Transverse colon (tissue), 4 donors: ENCODE results near the gene MEF2D. TPM values are rescaled to one million over a fixed set of nuclear protein-coding genes. Genes with fewer than 3 reads are reported as not detected.

Source experiments
- DNase-seq: peaks from one replicate; pipeline ENCODE4 v3.0.0-alpha.2; 2019
- H3K27ac ChIP-seq, 4 donors: fragments of 200-600 bp; sonication (generic); 2 replicates each; pipeline ENCODE4 v1.5.1; 2016 to 2018; ENCODE audit warnings: inconsistent platforms in 4 of 4
- H3K27me3 ChIP-seq: fragments of 200-600 bp; sonication (generic); 2 replicates; pipeline ENCODE4 v1.5.1; 2017; ENCODE audit warnings: inconsistent platforms
- H3K36me3 ChIP-seq, 4 donors: fragments of 200-600 bp; sonication (generic); 2 replicates each; pipeline ENCODE4 v1.5.1; 2017 to 2019; ENCODE audit warnings: inconsistent platforms in 4 of 4
- H3K4me1 ChIP-seq, 4 donors: fragments of 200-600 bp; sonication (generic); 2 replicates each; pipeline ENCODE4 v1.5.1; 2017 to 2020; ENCODE audit warnings: inconsistent platforms in 4 of 4
- H3K4me3 ChIP-seq, 4 donors: fragments of 200-600 bp; sonication (generic); 1 replicate in 1 of 4; 2 replicates in 3 of 4; pipeline versions ENCODE4 v1.5.1 to v1.6.1; 2017 to 2019; ENCODE audit warnings: inconsistent platforms in 4 of 4
- H3K9me3 ChIP-seq, 2 donors: fragments of 200-600 bp; sonication (generic); 2 replicates each; pipeline ENCODE4 v1.5.1; 2017 to 2019; ENCODE audit warnings: inconsistent platforms in 2 of 2
- EP300 ChIP-seq: sonication (generic); formaldehyde crosslinking; IDR thresholded peaks from one replicate; pipeline ENCODE4 v1.6.1; 2017; ENCODE audit warnings: antibody characterized with exemption, low read depth
- POLR2A ChIP-seq: fragments of 450-650 bp; IDR thresholded peaks from one replicate; pipeline ENCODE4 v1.6.1; 2016; ENCODE audit warnings: antibody characterized with exemption, mild to moderate bottlenecking, moderate library complexity
- POLR2AphosphoS5 ChIP-seq, 3 donors: sonication (generic); formaldehyde crosslinking; IDR thresholded peaks; one replicate each; pipeline ENCODE4 v1.6.1; 2016; ENCODE audit warnings: antibody characterized with exemption in 3 of 3
- WGBS, 2 donors: methylation state at CpG; one replicate each; pipeline ENCODE4 v1.1.5; 2018; ENCODE audit warnings: low coverage in 1 of 2; 5-methylcytosine and 5-hydroxymethylcytosine counted together
- in situ Hi-C, 4 donors: fragments of 200-750 bp; cut with MboI; loops; one replicate each; pipeline versions ENCODE4 v1.15.0 to v1.15.1; 2017; ENCODE audit warnings: low sequenced_read_pairs in 3 of 4, low pct_ligation_motif_present in 1 of 4, low pct_unique_long_range_greater_than_20kb in 1 of 4
- intact Hi-C: fragments of 100-400 bp; cut with DNase I; formaldehyde crosslinking; loops from one replicate; pipeline ENCODE4 v1.15.1; 2023; ENCODE audit warnings: low total_unique reads
- total RNA-seq, 4 donors: library from RNA; depleted of rRNA; stranded (reverse); fragments of >200 nt; gene quantifications; one replicate each; pipeline ENCODE4 v1.1.0, GENCODE V29; 2016
- TF ChIP-seq, protein P1 (sequence below), 5 experiments: fragments of 200-600 bp in 3 of 5; fragments of 450-650 bp in 2 of 5; sonication (generic) in 3 of 5; IDR thresholded peaks; 1 replicate in 2 of 5; 2 replicates in 3 of 5; pipeline ENCODE4 v1.5.1; 2016 to 2017; ENCODE audit warnings: antibody characterized with exemption in 5 of 5, inconsistent platforms in 3 of 5, mild to moderate bottlenecking in 2 of 5, moderate library complexity in 1 of 5

The MEF2D gene
- total RNA-seq, 4 donors from 2014 or later = 26.1 to 200 (median 85.7) TPM

DNA sequence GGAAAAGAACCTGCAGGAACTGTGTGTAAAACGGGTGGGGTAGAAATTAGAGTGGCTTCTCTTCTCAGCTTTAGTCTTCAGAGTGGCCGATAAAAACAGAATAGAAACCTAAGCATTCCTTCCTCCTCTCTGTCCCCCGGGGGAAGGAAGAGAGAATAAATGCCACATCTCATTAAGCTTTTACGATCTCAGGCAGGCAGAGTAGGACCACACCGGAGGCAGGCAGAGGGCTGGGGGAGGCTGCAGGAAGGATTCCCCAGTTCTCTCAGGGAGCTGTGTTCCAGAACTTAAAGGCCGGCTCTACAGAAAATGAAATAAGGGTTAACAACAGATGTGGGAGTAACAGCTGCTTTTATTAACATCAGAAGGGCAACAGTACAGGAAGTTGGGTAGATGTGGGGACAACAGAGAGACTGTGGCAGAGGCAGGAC is 24.5 kb upstream of the MEF2D start:
- no peak for DNase-seq
- H3K36me3 ChIP-seq = no peaks in the 10 kb centered on the region
- peaks cover 0 to 17% (median 4%) of the 10 kb centered on the region in 4 donors for H3K4me1 ChIP-seq
- H3K27ac ChIP-seq = peak overlapping the region; percentile 6 to 47 (median 10)
- in situ Hi-C loops (no loop called here), intact Hi-C loops (no loop called here)
- WGBS, 2 donors = 29 to 31% methylated on average over 6 of the region's 6 CpGs
- TF ChIP-seq, protein P1, sequence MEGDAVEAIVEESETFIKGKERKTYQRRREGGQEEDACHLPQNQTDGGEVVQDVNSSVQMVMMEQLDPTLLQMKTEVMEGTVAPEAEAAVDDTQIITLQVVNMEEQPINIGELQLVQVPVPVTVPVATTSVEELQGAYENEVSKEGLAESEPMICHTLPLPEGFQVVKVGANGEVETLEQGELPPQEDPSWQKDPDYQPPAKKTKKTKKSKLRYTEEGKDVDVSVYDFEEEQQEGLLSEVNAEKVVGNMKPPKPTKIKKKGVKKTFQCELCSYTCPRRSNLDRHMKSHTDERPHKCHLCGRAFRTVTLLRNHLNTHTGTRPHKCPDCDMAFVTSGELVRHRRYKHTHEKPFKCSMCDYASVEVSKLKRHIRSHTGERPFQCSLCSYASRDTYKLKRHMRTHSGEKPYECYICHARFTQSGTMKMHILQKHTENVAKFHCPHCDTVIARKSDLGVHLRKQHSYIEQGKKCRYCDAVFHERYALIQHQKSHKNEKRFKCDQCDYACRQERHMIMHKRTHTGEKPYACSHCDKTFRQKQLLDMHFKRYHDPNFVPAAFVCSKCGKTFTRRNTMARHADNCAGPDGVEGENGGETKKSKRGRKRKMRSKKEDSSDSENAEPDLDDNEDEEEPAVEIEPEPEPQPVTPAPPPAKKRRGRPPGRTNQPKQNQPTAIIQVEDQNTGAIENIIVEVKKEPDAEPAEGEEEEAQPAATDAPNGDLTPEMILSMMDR (IDR thresholded peaks at IDR 0.05) = no peak
- no peak for TF ChIP-seq POLR2AphosphoS5 (IDR thresholded peaks at IDR 0.05)
- TF ChIP-seq POLR2A = no peak
- peak overlapping the region in 1 of 4 donors; percentile 11 for H3K4me3 ChIP-seq
- no peaks in the 10 kb centered on the region for H3K9me3 ChIP-seq
- H3K27me3 ChIP-seq = no peaks in the 10 kb centered on the region

DNA sequence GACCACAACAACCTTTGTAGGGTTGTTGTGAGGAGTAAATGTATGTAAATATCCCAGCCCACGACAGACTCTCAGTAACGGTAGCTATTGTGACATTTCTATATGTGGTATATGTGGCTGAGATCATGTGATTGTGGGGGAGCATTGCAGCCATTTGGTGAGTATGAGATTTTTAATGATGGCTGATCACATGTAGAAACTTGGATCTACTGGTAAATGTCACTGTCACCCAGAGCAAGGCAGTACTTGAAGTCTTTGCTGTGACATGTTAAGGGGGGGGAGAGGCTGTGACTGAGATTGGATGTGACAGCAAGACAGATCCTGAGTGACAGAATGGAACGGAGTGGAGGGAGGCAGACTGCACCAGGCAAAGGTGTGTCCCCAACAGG is 23.9 kb upstream of the MEF2D start:
- in situ Hi-C loops = no loop called here
- Histone ChIP-seq H3K36me3 (no peaks in the 10 kb centered on the region), H3K4me3 (no peak overlapping the region), H3K9me3 (no peaks in the 10 kb centered on the region), H3K4me1 (peaks cover 0 to 17% (median 4%) of the 10 kb centered on the region in 4 donors), H3K27ac (peak overlapping the region in 2 of 4 donors; percentile 8 to 47), H3K27me3 (no peaks in the 10 kb centered on the region)
- TF ChIP-seq, protein P1 (IDR thresholded peaks at IDR 0.05) = no peak
- no peak for TF ChIP-seq POLR2A
- intact Hi-C loops = no loop called here
- no peak for DNase-seq
- 69 to 72% methylated on average over 3 of the region's 3 CpGs for WGBS, 2 donors

DNA sequence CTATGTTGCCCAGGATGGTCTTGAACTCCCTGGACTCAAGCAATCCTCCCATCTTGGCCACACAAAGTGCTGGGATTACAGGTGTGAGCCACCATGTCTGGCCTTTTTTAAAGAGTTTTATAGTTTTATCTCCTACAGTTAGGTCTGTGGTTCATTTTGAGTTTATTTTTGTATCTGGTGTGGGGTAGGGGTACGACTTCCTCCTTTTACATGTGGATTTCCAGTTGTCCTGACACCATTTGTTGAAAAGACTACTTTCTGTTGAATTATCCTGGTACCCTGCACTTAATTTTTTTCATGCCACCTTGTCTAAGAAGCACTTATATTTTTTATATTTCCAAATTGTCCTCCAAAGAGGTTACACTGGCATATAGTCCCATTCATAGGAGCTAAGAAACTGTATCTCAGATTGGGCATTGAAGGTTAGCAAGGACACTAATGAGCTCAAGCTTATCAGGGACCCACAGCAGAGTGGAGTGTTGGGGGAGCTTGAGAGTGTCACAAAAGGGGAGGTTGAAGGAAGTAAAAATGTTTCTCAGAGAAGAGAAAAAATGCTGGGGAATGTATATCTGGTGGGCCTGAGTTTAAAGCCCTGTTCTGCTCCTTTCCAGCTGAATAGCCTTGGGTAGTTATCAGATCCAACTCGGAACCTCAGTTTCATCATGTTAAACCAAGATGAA is 23.4 kb upstream of the MEF2D start:
- TF ChIP-seq EP300 (no peak), POLR2AphosphoS5 (IDR thresholded peaks at IDR 0.05) (no peak)
- Histone ChIP-seq H3K27me3 (no peaks in the 10 kb centered on the region), H3K27ac (no peak overlapping the region), H3K4me1 (peaks cover 0 to 17% (median 4%) of the 10 kb centered on the region in 4 donors), H3K9me3 (no peaks in the 10 kb centered on the region), H3K4me3 (no peak overlapping the region), H3K36me3 (no peaks in the 10 kb centered on the region)
- in situ Hi-C loops = no loop called here
- 55 to 78% methylated on average over 1 to 2 of the region's 2 CpGs for WGBS, 2 donors
- no peak for DNase-seq
- intact Hi-C loops = no loop called here

DNA sequence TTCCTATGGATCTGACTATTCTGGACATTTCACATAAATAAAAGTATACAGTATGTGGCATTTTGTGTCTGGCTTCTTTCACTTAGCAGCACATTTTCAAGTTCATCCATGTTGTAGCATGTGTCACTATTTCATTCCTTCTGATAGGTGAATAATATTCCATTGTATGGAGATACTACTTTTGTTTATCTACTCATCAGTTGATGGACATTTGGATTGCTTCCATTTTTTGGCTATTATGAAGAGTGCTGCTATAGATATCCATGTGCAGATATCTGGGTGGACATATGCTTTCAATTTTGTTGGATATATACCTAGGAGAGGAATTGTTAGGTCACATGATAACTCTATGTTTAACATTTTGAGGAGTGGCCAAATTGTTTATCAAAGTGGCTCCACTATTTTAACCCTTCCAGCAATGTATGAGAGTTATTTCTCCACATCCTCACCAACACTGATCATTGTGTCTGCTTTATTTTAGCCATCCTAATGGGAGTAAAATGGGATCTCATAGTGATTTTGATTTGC is 21.9 kb upstream of the MEF2D start:
- no peak overlapping the region for H3K4me3 ChIP-seq
- TF ChIP-seq, protein P1 (IDR thresholded peaks at IDR 0.05) = no peak
- TF ChIP-seq POLR2A (no peak), POLR2AphosphoS5 (IDR thresholded peaks at IDR 0.05) (no peak), EP300 (no peak)
- in situ Hi-C loops (no loop called here), intact Hi-C loops (no loop called here)
- peaks cover 0 to 18% (median 4%) of the 10 kb centered on the region in 4 donors for H3K4me1 ChIP-seq
- H3K9me3 ChIP-seq = no peaks in the 10 kb centered on the region
- no peaks in the 10 kb centered on the region for H3K36me3 ChIP-seq
- no peaks in the 10 kb centered on the region for H3K27me3 ChIP-seq
- DNase-seq = no peak
- H3K27ac ChIP-seq = no peak overlapping the region
